Measurements from ENCODE around the gene B4GAT1. TPM values are rescaled to one million over a fixed set of nuclear protein-coding genes. Genes with fewer than 3 reads are reported as not detected.

Gene B4GAT1
- total and polyA plus RNA-seq, 4 experiments from 2014 or later, result 9.7 to 12.7 (median 11.0) TPM

DNA sequence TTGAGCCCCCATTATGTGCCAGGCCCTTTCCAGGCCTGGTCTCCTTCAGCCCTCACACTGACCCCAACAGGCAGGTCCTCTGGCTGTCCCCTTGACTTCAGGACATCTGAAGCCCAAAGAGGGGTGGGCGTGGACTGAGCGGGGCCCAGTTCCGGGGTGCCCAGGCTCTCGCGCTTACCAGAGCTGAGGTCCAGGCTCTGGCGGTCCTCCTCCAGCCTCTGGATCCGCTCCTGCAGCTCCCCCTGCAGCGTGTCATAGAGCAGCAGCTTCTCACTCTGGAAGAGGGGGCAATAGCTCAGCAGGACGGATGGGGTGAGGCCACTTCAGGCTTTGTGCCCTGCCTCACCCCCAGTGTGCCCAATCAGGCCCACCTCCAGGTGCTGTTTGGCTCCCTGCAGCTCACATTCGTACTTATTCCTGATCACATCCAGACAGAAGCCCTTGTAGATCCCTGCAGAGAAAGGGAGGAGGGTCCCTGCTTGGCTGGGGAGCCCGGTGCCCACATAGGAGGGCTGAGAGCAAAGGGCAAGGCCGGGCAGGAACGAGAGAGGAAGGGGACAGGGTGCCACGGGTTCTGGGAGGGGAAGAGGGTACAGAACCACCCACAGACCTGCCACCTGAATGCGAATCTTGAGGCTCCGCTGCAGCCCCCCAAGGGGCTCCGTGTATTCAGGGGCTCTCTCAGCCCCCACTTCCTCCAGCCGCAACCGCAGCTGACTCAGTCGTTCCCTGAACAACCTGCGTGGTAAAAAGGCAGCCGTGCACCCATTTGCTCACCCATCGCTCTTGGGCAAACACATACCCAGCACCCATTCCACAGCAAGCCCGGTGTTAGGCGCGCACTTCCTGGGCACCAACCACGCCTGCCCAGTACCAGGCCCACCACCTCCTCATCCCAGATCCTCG, 6.6 kb downstream of the B4GAT1 start:
- H3K4me1 Mint-ChIP-seq, result peaks cover 31 to 58% (median 41%) of the 10 kb centered on the region in 4 donors
- Histone ChIP-seq H3K9me3 (ENCODE audit: control insufficient read depth in 1 of 2, low read length in 2 of 2) (no peaks in the 10 kb centered on the region), H3K27ac (ENCODE audit: low read depth, low read length) (no peak overlapping the region), H3K36me3 (ENCODE audit: insufficient read depth, low read length) (peaks cover 36% of the 10 kb centered on the region), H3K4me1 (ENCODE audit: insufficient read depth, low read length) (peaks cover 40% of the 10 kb centered on the region), H3K27me3 (ENCODE audit: insufficient read depth, low read length) (no peaks in the 10 kb centered on the region), H3K4me3 (ENCODE audit: low read length in 2 of 2) (no peak overlapping the region)
- POLR2A ChIA-PET (ENCODE audit: partially characterized antibody), result interaction anchor here (1.7 kb wide), 1 partner anchor 28 kb away, joined by 4 read pairs; no protein-coding TSS in a partner anchor
- intact Hi-C loops (cut with micrococcal nuclease), result no loop called here
- CTCF ChIA-PET (ENCODE audit: partially characterized antibody), result interaction anchor here (0.5 to 2.1 kb wide), 4 partner anchors 8 to 48 kb away, joined by 3 to 6 read pairs (median 4); no protein-coding TSS in a partner anchor
- no peak overlapping the region for H3K27ac Mint-ChIP-seq
- DNase-seq, result no peak
- no peak overlapping the region for H3K4me3 Mint-ChIP-seq
- H3K27me3 Mint-ChIP-seq, result no peaks in the 10 kb centered on the region
- H3K9me3 Mint-ChIP-seq, result peaks cover 0 to 2% (median 0%) of the 10 kb centered on the region in 8 donors
- peaks cover 29 to 59% of the 10 kb centered on the region in 2 donors for H3K36me3 Mint-ChIP-seq

DNA sequence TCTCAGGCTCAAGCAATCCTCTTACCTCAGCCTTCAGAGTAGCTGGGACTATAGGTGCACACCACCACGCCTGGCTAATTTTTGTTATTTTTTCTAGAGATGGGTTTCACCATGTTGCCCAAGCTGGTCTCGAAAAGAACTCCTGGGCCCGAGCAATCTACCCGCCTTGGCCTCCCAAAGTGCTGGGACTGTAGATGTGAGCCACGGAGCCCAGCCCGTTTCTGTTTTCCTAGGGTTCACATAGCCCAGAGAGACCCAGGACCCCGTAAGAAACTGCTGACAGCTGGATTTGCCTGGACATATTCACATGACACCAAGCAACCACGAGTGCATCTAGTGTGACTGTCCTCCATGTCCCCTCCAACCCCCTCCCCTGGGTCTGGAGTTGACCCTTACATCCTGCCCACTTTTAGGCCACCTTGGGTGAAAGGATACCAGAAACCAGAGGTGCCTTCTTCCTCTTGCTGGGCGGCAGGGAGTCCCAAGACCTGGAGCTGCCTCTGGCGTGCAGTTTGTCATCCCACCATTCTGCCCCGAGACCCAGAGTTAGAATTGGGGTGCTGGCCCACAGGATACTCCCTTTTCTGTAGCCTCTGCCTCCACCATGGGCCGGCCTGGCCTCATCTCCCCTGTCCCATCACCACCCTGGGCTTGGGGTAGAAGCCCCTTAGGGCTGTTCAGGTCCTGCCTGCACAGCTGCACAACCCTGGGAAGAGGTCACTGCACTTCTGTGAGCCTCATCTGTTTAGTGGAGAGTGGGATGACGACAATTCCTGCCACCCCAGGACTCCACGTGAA, 7.5 kb downstream of the B4GAT1 start:
- DNase-seq, result no peak
- no peak overlapping the region for H3K4me3 Mint-ChIP-seq

DNA sequence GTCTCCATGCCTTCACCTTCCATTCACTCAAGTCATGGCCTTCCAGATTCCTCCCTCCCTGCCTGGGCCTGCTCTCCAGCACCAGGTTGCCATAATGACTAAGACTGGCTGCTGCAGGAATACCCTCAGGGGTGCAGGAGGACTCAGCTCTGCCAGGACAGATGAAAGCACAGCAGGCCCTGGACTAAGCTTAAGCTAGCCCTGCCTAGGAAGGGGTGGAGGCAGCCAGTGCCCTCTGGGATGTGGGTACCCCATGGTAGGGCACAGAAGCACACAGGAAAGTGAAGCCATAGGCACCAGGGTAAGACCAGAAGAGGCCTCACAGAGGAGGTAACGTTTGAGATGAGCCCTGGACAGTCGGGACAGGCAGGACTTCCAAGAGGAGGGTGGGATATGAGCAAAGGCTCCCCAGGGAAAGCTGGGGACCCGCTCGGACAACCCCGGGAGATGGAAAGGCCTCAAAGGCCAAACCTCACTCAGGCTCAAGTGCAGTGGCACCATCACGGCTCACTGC, 8.2 kb downstream of the B4GAT1 start:
- Histone ChIP-seq H3K27ac (ENCODE audit: low read depth, low read length) (no peak overlapping the region), H3K4me1 (ENCODE audit: insufficient read depth, low read length) (peaks cover 30% of the 10 kb centered on the region), H3K9me3 (ENCODE audit: control insufficient read depth in 1 of 2, low read length in 2 of 2) (no peaks in the 10 kb centered on the region), H3K27me3 (ENCODE audit: insufficient read depth, low read length) (no peaks in the 10 kb centered on the region), H3K36me3 (ENCODE audit: insufficient read depth, low read length) (peaks cover 36% of the 10 kb centered on the region), H3K4me3 (ENCODE audit: low read length in 2 of 2) (no peak overlapping the region)
- Mint-ChIP-seq H3K4me1 (peaks cover 25 to 46% (median 34%) of the 10 kb centered on the region in 4 donors), H3K27me3 (no peaks in the 10 kb centered on the region), H3K36me3 (peaks cover 29 to 49% of the 10 kb centered on the region in 2 donors), H3K4me3 (no peak overlapping the region), H3K27ac (peak overlapping the region in 1 of 7 donors; percentile 72), H3K9me3 (peaks cover 0 to 2% (median 0%) of the 10 kb centered on the region in 8 donors)
- no peak for DNase-seq
- POLR2A ChIA-PET (ENCODE audit: partially characterized antibody), result no interaction called here
- CTCF ChIA-PET (ENCODE audit: partially characterized antibody), result interaction anchor here (1.4 to 2.1 kb wide), 2 partner anchors 24 to 50 kb away, joined by 4 to 6 read pairs; no protein-coding TSS in a partner anchor
- intact Hi-C loops (cut with micrococcal nuclease), result no loop called here

More for the DNA sequence above, 7.5 kb downstream of the B4GAT1 start:
- Mint-ChIP-seq H3K9me3 (peaks cover 0 to 2% (median 0%) of the 10 kb centered on the region in 8 donors), H3K36me3 (peaks cover 29 to 55% of the 10 kb centered on the region in 2 donors), H3K27me3 (no peaks in the 10 kb centered on the region), H3K27ac (no peak overlapping the region), H3K4me1 (peaks cover 27 to 53% (median 38%) of the 10 kb centered on the region in 4 donors)
- Histone ChIP-seq H3K27ac (ENCODE audit: low read depth, low read length) (no peak overlapping the region), H3K4me3 (ENCODE audit: low read length in 2 of 2) (no peak overlapping the region), H3K9me3 (ENCODE audit: control insufficient read depth in 1 of 2, low read length in 2 of 2) (no peaks in the 10 kb centered on the region), H3K27me3 (ENCODE audit: insufficient read depth, low read length) (no peaks in the 10 kb centered on the region), H3K36me3 (ENCODE audit: insufficient read depth, low read length) (peaks cover 36% of the 10 kb centered on the region), H3K4me1 (ENCODE audit: insufficient read depth, low read length) (peaks cover 34% of the 10 kb centered on the region)
- ChIA-PET POLR2A (ENCODE audit: partially characterized antibody) (no interaction called here), CTCF (ENCODE audit: partially characterized antibody) (interaction anchor here (0.6 to 2.1 kb wide), 4 partner anchors 22 to 49 kb away, joined by 3 to 6 read pairs (median 4); no protein-coding TSS in a partner anchor)
- intact Hi-C loops (cut with micrococcal nuclease), result no loop called here

DNA sequence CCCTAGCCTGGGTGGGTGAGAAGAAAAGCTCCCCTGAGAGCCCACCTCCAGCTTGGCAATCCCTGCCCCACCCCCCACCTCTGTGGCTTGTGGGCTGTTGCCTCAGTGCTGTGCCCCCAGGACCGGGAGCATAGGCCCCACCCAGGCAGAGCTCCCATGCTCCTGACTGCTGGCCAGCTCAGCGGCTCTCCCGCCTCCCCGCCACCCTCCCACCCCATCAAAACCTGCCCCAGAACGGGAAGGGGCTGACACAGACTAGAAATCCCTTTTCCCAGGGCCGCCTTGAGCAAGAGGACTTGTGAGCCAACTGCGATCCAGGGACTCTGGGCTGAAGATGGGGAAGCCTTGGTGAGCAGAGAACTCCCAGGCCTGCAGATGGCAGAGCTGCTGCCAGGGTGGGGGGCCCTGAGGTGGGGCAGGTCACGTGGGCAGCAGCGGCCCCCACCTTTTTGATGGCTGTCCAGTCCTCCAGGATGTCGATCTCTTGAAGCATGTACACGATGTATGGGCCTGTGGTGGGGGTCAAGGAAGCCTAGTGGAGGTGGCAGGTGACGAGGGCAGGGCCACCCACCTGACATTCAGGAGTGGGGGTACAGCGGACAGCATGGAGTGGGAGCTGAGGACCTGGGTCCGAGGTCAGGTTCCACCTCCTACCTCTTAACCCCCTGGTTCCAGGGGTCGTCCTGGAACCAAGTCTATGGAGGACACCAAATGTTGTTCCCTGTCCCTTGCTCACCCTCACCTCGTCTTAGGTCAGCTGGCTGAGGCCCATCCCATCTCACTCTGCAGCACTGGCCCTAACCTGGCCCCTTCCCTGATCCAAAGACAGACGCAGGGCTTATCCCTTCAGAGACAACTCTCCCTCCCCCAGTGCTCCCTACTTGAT, 8.9 kb downstream of the B4GAT1 start:
- peak overlapping the region in 1 of 8 donors; percentile 10 for H3K4me3 Mint-ChIP-seq
- ChIA-PET CTCF (ENCODE audit: partially characterized antibody) (interaction anchor here (0.9 to 2.1 kb wide), 4 partner anchors 10 to 50 kb away, joined by 3 to 8 read pairs (median 4); no protein-coding TSS in a partner anchor), POLR2A (ENCODE audit: partially characterized antibody) (interaction anchor here (0.6 to 1.3 kb wide), 4 partner anchors 9 to 47 kb away, joined by 3 to 4 read pairs (median 3); partner anchors contain the start of gene B4GAT1)
- peaks cover 20 to 39% (median 28%) of the 10 kb centered on the region in 4 donors for H3K4me1 Mint-ChIP-seq
- Histone ChIP-seq H3K27me3 (ENCODE audit: insufficient read depth, low read length) (no peaks in the 10 kb centered on the region), H3K9me3 (ENCODE audit: control insufficient read depth in 1 of 2, low read length in 2 of 2) (no peaks in the 10 kb centered on the region), H3K4me3 (ENCODE audit: low read length in 2 of 2) (no peak overlapping the region), H3K27ac (ENCODE audit: low read depth, low read length) (no peak overlapping the region), H3K4me1 (ENCODE audit: insufficient read depth, low read length) (peaks cover 23% of the 10 kb centered on the region), H3K36me3 (ENCODE audit: insufficient read depth, low read length) (peaks cover 36% of the 10 kb centered on the region)
- H3K27ac Mint-ChIP-seq, result peak overlapping the region in 1 of 7 donors; percentile 72
- intact Hi-C loops (cut with micrococcal nuclease), result no loop called here
- peaks cover 29 to 48% of the 10 kb centered on the region in 2 donors for H3K36me3 Mint-ChIP-seq
- peaks cover 0 to 2% (median 0%) of the 10 kb centered on the region in 8 donors for H3K9me3 Mint-ChIP-seq
- H3K27me3 Mint-ChIP-seq, result no peaks in the 10 kb centered on the region
- DNase-seq, result no peak

DNA sequence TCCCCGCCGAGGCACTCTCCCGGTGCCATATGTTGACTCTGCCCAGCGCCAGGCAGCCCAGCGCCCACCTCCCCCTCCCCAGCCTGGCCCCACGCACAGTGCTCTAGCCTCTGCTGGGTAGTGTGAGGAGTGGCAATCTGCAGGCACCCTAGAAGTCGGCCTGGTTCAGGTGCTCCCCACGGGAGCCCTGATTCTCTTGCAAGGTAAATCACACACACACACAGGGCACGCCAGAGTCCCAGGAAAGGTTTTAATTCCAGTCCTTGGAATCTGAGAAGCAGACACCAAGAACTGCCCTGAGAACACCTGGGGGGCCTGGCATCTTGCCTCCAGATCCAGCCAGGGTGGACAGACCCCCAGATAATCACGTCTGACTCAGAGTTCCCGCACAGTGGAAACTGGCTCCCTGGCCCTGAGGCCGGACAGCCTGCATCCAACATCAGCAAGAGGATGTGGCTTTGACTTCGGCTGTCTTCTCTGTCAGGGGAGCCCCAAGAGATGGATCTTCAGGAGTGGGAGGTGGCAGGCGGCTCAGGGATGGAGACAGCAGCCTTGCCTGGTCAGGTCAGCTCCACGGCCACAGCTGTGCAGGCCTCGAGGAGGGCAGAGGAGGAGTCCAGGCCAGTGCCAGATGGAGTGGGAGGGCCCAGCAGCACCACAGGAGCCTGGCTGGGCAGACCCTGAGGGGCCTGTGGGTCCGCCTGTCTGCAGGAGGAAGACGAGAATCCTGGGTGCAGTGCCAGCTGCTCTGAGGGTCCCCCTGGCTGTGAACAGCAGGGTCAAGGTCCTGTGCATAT, 10.1 kb downstream of the B4GAT1 start:
- Histone ChIP-seq H3K27me3 (ENCODE audit: insufficient read depth, low read length) (no peaks in the 10 kb centered on the region), H3K36me3 (ENCODE audit: insufficient read depth, low read length) (peaks cover 36% of the 10 kb centered on the region), H3K4me1 (ENCODE audit: insufficient read depth, low read length) (peaks cover 18% of the 10 kb centered on the region), H3K4me3 (ENCODE audit: low read length in 2 of 2) (no peak overlapping the region), H3K9me3 (ENCODE audit: control insufficient read depth in 1 of 2, low read length in 2 of 2) (no peaks in the 10 kb centered on the region), H3K27ac (ENCODE audit: low read depth, low read length) (no peak overlapping the region)
- Mint-ChIP-seq H3K36me3 (peaks cover 18 to 38% of the 10 kb centered on the region in 2 donors), H3K9me3 (peaks cover 0 to 4% (median 0%) of the 10 kb centered on the region in 8 donors), H3K27me3 (no peaks in the 10 kb centered on the region), H3K4me3 (peak overlapping the region in 3 of 8 donors; percentile 49 to 90 (median 81)), H3K27ac (peak overlapping the region in 2 of 7 donors; percentile 51 to 68), H3K4me1 (peaks cover 11 to 31% (median 19%) of the 10 kb centered on the region in 4 donors)
- DNase-seq, result no peak
- intact Hi-C loops (cut with micrococcal nuclease), result no loop called here
- CTCF ChIA-PET (ENCODE audit: partially characterized antibody), result interaction anchor here (1.5 kb wide), 1 partner anchor 48 kb away, joined by 8 read pairs; no protein-coding TSS in a partner anchor
- POLR2A ChIA-PET (ENCODE audit: partially characterized antibody), result interaction anchor here (1.1 to 2.2 kb wide), 4 partner anchors 11 to 49 kb away, joined by 3 to 9 read pairs (median 4); partner anchors contain the start of gene B4GAT1
